Small intestine (tissue), 4 donors: ENCODE results near the gene CCNG2. TPM values are rescaled to one million over a fixed set of nuclear protein-coding genes. Genes with fewer than 3 reads are reported as not detected.

Experiments used
- polyA plus RNA-seq, 4 donors: library from polyadenylated mRNA; stranded (reverse) in 3 of 4; unstranded in 1 of 4; fragments of 200-250 nt in 3 of 4; fragments of 120-200 nt in 1 of 4; gene quantifications; one replicate each; pipeline versions ENCODE4 v1.2.1 to v1.2.3, GENCODE V29; 2013
- donor health status: healthy with polysubstance abuse.
- donor health status: Bipolar disorder and iron deficiency.
- donor health status: healthy.

Gene CCNG2
- polyA plus RNA-seq, 4 donors: 9.2 to 223 (median 12.0) TPM

Other genes starting within 250 kb of the CCNG2 start
- 10 to 100 TPM; 19.0 to 56.0 (median 27.1) TPM for gene SEPTIN11, start 207.5 kb upstream of the CCNG2 start, polyA plus RNA-seq
- gene CCNI, start 81.2 kb upstream of the CCNG2 start, polyA plus RNA-seq: 100 to 1,000 TPM in 3 of 4 donors, 10 to 100 TPM in 1; 78.9 to 261 (median 131) TPM